Stimulated activated CD4-positive, alpha-beta T cell treated with anti-CD3 and anti-CD28 coated beads, Interleukin-4, amount 100 ng/mL, for 4 hours (primary cell): ENCODE data around the gene FAM120B.
"Not testable (repeated sequence)": the region's sequence is repeated elsewhere in the genome, so short reads cannot be mapped to it uniquely, and the experiment has no call there.

ENCODE experiments used
- DNase-seq, 2 experiments: peaks; one replicate each; pipeline ENCODE4 v3.0.0-alpha.2; 2020

Gene FAM120B, protein sequence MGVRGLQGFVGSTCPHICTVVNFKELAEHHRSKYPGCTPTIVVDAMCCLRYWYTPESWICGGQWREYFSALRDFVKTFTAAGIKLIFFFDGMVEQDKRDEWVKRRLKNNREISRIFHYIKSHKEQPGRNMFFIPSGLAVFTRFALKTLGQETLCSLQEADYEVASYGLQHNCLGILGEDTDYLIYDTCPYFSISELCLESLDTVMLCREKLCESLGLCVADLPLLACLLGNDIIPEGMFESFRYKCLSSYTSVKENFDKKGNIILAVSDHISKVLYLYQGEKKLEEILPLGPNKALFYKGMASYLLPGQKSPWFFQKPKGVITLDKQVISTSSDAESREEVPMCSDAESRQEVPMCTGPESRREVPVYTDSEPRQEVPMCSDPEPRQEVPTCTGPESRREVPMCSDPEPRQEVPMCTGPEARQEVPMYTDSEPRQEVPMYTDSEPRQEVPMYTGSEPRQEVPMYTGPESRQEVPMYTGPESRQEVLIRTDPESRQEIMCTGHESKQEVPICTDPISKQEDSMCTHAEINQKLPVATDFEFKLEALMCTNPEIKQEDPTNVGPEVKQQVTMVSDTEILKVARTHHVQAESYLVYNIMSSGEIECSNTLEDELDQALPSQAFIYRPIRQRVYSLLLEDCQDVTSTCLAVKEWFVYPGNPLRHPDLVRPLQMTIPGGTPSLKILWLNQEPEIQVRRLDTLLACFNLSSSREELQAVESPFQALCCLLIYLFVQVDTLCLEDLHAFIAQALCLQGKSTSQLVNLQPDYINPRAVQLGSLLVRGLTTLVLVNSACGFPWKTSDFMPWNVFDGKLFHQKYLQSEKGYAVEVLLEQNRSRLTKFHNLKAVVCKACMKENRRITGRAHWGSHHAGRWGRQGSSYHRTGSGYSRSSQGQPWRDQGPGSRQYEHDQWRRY

DNA sequence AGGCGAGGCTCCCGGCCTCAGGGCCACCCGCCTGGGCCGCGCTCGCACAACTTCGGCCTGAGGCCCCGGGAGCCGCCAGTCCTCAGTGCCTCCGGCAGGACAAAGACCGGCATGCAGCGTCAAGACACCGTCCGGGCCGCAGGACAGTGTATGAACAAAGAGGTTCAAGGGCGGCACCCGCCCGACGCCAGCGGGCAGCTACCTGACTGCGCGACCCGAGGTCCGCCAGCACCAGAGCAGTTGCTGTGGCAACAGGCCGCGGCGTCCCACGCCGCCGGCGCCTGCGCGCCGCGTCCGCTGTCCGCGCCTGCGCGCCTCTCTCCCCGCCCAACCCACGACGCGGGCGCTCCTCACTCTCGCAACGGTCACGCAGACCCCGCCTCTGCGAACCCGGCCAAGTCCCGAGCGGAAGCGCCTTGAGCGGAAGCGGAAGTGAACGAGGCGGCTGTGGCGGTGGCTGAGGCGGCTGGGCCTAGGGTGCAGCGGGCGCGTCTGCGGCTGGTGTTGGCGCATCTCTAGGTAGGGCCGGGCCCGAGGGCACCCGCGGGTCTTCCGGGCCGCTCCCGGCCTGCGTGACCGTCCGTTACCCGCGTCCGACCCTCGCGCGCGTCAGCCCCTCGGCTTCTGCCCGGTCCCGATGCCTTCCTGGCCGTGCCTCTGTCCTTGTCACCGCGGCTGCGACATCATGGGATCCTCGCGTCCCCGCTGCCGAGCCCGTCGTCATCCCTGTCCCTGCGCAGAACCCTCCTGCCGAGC is at the start of gene FAM120B:
FAM120B (plus strand) TSS at position 435 of the 756 bp plus-strand sequence. CDS start 10,633 bp downstream, outside the sequence.
- peak; percentile 92 to 96 for DNase-seq

DNA sequence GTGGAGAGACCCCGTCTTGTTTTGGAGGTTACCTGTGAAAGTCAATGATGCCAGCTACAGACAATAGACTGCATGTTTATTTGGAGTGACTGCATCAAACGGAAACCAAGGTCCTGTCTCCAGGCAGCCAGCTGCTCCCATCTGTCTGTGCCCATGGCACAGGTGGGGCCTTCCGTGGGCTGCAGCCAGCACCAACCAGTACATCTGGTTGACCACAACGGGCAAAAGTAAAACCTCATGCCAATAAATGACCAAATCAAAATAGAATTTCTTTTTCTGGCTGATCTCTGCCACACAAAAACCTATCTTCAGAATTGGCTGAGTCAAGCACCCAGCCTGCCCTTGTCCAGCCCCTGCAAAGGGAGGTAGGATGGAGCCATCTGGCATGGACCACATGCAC is 49.2 kb upstream of the FAM120B start:
- no peak for DNase-seq

DNA sequence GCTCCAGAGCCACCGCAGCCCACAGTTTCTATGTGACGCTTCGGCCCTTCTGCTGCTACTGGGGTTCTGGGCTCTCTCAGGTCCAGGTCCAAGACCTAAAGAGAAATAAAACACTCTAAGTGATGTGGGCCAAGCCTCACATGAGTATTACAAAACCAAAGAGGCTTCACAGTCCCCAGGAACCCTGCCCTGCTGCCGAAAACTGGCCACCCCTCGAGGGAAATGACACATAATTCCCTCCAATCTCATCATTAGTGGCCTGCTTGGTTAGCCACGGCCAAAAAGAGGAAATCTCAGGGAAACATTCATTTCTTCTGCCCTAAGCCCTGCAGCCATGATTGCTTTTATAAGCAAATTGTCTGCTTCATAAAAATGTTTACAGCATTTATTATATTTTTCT is 48.2 kb upstream of the FAM120B start:
- DNase-seq: no peak

DNA sequence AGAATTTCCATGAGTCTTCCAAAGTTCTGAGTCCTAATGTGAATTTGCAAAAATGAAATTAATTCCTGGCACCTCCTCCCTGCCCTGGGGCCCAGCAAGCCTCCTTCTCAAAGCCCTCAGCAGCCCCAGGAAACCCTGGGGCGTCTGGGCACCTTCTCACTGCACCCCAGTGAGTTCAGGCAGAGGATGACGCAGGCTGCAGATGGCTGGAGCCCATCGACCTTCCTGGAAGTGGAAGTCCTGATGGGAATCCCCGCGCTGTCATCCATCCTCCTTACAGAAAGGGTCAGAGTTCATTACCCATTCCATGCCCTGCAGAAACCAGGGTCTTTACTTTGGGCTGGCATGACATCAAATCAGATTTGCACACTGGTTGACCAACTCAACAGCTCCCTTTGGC is 47.3 kb upstream of the FAM120B start:
- no peak for DNase-seq

DNA sequence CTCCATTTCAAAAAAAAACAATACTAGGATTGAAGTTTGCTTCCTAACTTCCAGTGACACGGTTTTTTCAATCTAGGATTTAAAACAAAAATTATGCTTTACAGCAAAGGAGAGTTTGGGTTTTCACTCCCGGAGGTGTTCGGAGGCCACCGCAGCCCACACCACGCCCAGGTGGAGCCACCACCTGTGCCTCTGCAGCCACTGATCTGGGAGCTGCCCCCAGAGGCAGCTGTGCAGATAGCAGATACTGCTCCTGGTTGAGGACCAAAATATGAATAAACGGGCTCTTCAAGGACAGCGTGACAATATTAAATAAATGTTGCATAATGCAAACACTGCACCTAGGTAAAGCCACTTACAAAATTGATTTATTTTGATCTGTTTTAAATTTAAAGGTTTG is 45.9 kb upstream of the FAM120B start:
- no peak for DNase-seq

DNA sequence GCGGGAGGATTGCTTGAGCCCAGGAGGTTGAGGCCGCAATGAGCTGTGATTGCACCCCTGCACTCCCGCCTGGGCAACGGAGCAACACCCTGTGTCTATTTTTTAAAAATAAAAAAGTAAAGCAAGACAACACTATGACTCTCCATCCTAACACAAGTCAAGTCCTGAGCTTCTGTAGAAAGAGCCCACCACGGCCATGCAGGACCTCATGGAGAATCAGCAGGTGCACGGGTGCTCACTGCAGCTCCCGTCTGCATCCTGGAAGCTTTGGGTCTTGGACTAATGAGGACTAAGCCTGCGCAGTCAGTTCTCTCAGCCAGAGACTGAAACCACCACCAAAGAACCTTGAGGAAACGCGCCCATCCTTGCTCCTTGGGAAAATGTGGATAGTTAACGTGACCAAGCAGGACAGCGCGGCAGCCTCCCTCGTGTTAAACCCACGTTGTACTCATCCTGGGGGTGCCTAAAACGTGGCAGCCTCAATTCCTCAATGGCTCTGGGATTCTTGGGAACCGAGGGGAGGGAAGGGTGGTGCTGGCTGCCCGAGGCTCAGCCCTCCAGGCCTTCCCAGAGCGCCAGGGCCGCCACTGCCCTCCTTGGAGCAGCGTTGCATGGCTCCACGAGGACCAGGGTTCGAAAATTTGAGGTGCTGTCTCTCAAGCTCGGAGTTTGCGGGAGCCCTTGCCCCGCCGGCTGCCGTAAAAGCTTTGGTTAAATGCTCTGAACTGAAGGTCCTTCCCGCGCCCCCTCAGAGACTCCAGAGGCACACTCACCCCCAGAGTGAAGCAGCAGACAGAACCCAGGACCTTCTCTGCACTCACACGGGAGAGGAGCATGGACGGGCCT is 44.7 kb upstream of the FAM120B start:
- DNase-seq: no peak

DNA sequence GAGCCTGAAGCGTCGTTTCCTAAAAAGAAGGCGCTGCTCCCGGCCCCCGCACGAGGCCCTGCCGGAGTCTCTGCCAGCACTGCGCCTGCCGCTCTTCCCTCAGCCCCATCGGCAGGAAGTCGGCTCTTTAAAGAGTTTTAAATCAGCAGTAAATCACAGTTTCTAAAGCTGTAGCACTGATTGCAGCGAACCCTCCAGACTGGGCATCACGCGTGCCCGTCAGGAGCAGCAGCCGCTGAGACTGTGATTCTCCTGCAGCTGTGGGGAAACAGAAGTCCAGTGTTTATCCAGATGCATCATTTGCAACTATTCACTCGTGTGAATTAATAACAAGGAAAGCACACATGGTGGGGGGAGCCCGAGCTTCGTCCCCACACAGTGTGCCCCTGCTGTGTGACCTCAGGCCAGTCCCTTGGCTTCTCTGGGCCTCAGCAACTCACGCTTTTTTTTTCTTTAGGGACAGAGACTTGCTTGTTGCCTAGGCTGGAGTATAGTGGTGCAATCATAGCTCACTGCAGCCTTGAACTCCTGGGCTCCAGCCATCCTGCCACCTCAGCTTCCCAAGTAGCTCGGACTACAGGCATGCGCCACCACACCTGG is 44.0 kb upstream of the FAM120B start:
- DNase-seq: no peak

DNA sequence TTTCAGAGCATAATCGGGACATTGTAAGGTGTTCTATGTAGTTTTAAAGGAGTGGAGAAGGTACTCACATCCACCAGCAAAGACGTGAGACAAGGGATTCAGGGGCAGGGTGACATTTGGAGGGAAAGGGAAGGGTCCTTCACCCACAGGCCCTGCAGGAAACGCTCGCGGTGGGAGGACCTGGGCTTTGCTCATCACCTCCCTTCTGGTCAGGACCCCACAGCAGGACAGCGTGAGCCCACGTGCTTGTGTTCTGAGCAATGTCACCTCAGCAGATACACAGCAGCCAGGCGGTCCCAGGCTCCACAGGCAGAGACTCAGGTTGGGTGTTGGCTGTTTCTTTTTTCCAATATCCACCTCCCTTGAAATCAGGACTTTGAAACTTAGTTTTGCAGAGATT is 43.1 kb upstream of the FAM120B start:
- DNase-seq: no peak

DNA sequence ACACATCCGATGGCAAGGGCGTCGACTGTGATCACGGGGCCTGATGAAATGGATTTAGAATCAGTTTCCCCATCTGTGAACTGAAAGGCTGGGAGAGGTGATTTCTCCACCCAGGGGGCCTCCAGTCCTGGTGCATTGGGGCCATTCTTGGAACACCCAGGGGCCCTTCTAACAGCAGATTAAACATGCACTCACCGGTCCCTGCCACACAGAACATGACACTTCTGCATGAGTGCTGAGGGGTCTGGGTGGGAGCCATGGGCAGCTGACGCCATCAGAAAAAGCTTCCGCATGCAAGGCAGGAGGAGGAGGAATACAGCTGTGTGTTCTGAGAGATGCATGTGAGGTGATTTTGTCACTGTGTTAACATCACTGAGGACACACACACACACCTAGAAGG is 42.5 kb upstream of the FAM120B start:
- no peak for DNase-seq

DNA sequence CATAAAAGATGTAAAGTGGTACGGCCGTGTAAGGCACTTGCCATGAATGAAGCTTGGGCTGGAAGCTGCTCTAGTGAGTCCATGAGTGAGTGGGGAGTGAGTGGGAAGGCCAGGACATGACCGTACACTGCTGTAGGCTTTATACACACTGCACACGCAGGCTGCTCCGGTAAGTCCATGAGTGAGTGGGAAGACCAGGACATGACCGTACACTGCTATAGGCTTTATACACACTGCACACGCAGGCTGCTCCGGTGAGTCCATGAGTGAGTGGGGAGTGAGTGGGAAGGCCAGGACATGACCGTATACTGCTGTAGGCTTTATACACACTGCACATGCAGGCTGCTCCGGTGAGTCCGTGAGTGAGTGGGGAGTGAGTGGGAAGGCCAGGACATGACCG is 41.9 kb upstream of the FAM120B start:
- DNase-seq: not testable (repeated sequence)

DNA sequence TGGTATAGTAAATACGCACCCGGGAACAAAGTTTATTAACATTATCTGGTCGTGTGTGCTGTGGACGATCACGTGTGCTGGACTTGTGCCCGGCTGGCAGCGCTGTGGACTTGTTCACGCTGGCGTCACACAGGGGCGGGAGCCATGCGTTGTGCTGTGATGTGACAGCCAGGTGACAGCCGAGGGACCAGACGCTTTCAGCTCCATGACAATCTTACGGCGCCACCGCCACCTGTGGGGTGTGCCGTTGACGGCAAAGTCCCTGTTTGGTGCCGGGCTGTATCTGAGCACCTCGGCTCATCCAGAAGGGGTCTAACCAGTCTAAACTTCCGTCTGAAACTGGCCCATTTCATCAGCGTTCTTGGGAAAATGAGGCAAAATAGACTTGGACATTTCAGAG is 40.9 kb upstream of the FAM120B start:
- no peak for DNase-seq

DNA sequence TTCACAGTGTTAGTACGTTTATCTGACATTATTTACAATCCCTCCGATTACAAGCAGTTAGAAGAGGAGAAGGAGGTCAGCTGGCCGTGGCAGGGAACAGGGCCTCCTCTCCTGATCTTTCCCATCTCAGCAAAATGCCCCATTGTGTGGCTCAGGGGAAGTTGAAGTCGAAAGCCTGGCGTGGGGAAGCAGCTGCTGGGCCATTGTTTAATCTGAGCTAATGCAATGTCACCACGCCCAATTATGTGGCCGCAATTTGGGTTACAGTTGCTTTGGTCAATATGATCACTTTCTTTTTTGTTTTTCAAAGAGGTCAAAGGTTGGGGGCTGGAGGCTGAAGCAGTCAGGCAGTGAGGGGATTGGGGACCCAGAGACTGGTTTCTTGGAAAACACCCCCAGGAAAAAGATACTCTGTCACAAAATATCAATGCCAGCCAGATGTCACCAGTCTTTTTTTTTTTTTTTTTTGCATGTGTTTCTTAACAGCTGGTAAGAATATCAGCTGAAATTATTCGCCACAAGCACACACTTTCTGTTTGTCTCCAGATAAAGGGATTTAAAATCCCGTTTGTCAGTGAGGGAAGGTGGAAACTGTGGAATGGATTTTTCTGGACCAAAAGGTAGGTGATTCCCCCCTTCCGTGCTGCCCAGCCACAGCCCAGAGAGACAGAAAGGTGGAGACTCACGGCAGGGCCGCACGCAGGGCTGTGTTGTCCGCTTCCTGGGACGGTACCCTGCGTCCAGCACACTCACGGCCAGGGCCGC is 40.3 kb upstream of the FAM120B start:
- no peak for DNase-seq

DNA sequence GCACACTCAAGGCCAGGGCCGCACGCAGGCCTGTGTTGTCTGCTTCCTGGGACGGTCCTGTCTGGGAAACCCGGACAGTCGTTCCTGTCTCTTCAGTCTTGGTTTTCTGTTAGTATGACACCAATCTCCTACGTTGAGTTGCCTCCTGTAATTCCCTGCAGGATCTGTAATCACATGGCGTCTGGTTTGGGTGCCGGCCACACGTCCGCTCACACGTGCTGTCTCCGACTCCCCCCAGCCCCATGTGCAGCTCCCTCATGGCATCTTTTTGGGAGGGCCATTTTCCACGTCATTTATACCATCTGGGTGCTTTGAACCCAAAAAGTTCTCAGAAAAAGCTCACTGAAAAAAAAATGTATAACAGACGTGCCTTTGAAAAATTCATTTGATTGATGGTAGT is 38.9 kb upstream of the FAM120B start:
- DNase-seq: no peak

DNA sequence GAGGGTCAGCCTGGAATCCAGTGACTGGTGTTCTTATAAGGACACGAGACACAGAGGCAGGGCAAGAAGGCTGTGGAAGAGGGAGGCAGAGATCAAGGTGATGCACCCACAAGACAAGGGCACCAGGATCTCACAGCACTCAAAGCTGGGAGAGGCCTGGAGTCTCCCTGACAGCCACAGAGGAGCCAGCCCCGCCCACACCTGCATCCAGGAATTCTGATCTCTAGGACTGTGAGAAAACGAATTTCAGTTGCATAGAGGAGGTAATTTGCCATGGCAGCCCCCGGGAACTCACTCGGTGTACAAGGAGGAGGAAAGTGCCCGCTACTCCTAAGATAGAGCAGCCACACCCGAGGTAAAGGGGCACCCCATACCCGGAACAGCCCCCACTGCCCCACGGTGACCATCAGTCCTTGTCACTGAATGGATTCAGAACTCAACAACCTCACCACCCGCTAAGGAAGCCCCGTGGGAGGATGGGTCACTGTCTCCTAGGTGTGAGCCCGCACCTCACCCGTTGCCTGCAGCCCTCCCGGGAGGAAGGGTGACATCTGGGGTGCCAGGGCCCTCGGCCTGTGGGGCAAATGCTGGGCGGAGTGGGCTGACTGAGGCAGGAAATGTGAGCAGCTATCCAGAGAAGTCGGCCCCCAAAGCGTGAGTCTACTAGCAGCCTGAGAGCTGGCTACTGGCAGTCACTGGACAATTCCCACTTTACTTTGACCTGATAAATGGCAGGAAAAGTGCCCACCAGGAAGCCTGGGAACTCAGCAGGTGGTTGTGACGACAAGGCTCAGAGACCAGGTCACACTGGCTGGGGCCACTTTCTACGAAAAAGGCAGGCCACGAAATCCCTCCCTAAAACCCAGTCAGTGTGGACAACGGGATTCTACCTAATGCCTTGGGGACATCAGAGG is 38.1 kb upstream of the FAM120B start:
- no peak for DNase-seq

DNA sequence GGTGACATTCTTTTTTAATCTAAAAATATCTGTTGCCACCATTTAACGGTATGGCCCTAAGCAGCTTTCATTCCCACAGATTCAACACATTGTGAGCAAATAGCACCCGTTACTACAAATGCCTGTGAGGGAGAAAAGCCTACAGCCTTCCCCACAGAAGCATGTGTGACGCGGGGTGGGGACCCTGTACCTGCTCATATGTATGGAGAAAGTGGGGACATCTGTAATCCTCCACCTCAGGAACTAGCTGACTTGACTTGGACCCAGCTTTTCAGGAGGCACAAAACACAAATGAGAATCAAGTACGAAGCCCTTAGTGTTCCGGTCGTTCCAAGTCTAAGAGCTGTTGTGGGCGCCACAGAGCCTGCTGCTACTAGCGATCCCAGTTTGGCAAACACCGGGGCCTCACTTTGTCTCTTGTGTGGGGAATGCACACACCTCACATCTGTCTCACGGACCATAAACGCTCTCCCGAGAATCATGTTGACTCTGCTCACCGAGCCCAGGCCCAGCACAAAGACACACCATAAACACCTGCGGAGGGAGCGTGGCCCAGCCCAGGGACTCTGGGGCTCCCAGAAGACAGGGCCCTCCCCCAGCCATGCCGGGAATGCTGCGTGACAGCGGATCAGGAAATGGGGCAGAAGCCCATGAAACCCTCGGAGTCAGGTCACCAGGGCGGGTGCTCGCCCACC is 37.3 kb upstream of the FAM120B start:
- DNase-seq: no peak

DNA sequence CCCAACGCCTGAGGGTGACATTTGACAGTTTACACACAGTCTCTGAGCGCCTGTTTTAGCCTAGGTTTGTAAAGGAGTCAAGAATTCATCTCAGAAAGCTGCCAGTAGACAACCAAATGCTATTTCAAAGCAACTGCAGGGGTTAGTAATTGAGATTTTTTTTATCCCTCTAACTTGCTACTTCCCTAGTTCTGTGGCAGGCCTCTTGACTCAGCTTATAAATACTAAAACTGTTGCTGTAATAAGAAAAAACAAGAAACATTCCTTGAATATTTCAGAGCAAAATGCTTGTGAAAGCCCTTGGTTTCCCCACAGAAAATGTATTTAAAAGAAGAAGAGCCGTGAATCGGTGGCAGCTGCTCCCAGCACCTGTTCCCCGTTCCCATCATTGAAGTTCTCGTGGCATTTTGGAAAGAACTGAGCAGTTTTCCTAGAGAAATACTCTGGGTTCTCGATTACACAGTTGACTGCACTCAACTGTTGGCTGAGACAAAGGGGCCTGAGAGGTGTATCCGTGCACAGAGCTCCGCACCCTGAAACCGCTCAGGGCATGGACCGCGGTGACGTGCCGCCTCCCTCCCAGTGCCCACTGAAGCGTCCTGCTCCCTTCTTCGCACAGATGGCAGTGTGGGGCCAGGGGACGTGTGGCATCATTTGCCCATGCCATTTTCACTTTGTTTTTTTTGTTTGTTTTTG is 36.6 kb upstream of the FAM120B start:
- no peak for DNase-seq

DNA sequence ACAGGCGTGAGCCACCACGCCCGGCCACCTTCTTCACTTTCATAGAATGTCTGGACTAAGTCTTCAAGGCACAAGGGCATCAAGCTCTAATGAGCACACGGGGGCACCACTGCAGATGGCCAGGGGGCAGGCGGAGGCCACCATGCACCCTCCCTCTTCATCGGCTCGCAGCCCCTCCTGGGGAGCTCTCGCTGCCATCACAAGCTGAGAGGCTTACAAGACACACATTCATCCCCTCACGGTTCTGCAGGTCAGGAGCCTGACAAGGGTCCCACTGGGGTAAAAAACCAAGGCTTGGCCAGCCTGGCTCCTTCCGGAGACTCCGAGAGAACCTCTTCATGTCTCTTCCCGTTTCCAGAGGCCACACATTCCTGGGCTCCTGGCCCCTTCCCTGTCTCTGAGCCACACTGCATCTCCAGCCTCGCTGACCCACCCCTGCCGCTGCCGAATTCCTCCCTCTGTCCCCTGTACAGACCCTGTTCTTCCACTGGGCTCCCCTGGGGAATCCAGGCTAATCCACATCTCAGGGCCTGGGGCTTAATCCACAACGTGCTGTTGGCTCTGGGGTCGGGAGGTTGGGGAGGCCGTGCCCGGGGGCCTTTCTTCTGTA is 35.5 kb upstream of the FAM120B start:
- DNase-seq: no peak

DNA sequence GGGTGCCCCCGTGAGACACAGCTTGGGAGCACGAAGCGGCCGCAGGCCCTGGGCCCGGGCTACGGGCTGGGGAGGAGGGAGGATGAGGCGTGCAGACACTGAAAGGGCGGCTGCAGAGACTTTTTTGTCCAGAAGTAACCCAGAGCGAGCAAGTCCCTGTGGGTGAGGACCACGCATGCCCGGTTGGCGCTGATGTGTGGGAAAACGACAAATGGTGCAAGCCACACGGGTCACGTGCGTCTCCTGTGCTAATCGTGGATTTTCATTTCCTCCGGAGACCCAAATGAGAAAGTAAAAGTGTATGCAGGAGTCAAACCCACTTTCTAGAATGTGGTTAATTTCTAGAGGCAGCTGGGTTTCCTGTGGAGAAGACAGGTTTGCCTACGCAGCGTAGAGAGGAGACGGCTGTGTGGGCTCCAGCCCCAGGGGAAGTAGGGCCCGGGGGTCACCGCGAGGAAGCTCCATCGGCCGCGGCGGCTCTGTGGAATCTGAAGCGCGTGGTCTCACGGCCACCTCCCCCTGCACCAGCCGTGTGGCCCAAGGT is 34.7 kb upstream of the FAM120B start:
- peak; percentile 67 to 80 for DNase-seq
